VCaP (cell line): Measurements from ENCODE around the gene TP63.

Experiments
- H3K27ac ChIP-seq: fragments of 450-650 bp; 2 replicates; pipeline ENCODE4 v1.5.1; 2017
- TF ChIP-seq, protein P1 (sequence below): fragments of 450-650 bp; conservative IDR thresholded peaks from 2 replicates; pipeline ENCODE4 v1.5.1; 2017; ENCODE audit warnings: mild to moderate bottlenecking, moderate library complexity

Gene TP63

DNA sequence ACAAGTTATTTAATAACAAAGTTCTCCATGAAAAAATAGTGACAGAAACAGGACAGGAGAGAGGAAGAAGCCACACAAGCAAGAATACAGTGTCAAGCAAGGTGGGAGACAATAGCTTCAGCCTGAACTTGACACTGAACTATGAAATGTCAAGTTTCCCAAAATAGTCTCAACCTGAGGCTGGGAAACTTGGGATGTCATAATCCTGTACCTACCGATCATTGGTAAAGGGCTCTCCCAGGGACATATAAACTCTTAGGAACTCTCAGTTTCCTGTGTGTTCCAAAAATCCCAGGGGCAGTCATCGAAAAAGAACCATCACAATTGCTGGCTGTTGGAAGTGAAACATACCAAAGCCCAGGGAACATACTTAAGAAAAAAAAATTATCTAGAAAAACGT lies 277.9 kb downstream of the TP63 start:
- TF ChIP-seq, protein P1, sequence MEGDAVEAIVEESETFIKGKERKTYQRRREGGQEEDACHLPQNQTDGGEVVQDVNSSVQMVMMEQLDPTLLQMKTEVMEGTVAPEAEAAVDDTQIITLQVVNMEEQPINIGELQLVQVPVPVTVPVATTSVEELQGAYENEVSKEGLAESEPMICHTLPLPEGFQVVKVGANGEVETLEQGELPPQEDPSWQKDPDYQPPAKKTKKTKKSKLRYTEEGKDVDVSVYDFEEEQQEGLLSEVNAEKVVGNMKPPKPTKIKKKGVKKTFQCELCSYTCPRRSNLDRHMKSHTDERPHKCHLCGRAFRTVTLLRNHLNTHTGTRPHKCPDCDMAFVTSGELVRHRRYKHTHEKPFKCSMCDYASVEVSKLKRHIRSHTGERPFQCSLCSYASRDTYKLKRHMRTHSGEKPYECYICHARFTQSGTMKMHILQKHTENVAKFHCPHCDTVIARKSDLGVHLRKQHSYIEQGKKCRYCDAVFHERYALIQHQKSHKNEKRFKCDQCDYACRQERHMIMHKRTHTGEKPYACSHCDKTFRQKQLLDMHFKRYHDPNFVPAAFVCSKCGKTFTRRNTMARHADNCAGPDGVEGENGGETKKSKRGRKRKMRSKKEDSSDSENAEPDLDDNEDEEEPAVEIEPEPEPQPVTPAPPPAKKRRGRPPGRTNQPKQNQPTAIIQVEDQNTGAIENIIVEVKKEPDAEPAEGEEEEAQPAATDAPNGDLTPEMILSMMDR: no peak
- no peak overlapping the region for H3K27ac ChIP-seq

DNA sequence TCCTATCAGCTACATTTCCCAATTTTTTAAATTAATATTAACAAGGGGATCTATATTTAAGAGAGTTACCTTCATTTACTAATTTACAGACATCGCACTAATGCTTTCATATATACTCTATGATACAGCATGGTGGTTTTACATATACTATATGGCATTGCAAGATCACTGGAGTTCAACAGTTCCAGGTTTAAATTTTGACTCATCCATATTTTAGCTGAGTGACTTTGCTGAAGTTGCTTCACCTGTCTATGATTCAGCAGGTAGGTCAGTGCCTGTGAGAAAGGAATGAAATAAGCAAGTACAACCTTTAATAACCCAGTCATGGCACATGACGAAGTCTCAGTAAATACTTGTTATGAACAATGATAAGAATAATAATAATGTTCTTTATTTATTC lies 278.4 kb downstream of the TP63 start:
- no peak overlapping the region for H3K27ac ChIP-seq
- TF ChIP-seq, protein P1: no peak

DNA sequence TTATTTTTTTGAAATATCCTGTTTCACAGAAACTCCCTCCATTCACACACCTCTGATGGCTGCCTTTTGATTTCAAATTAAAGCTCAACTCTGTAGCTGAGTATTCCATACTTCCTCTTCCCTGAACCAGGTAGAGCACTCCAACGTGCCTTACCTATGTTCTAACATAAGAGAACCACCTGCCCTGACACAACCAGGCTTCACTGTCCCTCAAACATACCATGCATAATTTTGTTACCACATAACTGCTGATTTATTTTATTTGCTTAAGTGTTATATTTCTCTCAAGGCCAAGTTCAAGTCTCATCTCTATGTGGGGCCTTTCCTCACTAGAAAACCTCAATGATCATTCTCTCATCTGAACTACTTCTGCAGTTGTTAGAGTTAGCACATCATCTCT lies 279.8 kb downstream of the TP63 start:
- no peak overlapping the region for H3K27ac ChIP-seq
- TF ChIP-seq, protein P1: no peak

DNA sequence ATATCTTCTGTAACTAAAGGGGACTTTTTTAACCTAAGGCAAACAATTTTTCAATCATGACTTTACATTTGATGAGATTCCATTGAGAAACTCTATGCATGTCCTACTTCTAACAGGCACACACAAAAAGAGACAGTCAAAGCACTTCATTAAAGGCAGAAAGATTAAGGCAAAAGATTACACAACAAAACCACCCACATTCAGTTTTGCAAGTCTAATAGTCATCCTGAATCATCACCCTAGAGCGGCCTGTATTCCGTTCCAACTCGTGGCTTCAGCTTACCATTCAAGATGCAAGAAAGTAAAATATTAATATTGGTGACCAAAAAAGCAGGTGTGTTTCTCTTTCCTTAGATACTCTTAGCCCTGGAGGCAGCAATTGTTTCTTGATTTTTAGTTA lies 283.6 kb downstream of the TP63 start:
- no peak overlapping the region for H3K27ac ChIP-seq
- TF ChIP-seq, protein P1: no peak

DNA sequence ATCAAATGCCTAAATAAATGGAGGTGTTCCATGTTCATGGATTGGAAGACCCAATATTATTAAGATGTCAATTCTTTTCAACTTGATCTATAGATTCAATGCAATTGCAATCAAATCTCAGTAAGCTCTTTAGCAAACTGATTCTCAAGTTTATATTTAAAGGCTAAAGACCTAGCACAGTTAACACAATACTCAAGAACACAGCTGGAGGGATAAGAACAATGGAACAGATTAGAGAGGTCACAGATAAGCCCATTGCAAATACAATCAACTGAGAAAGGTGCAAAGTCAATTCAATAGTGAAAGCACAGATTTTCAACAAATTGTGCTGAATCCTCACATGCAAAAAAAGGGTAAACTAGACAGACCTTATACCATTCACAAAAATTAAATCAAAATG lies 290.6 kb downstream of the TP63 start:
- TF ChIP-seq, protein P1: no peak
- H3K27ac ChIP-seq: no peak overlapping the region

DNA sequence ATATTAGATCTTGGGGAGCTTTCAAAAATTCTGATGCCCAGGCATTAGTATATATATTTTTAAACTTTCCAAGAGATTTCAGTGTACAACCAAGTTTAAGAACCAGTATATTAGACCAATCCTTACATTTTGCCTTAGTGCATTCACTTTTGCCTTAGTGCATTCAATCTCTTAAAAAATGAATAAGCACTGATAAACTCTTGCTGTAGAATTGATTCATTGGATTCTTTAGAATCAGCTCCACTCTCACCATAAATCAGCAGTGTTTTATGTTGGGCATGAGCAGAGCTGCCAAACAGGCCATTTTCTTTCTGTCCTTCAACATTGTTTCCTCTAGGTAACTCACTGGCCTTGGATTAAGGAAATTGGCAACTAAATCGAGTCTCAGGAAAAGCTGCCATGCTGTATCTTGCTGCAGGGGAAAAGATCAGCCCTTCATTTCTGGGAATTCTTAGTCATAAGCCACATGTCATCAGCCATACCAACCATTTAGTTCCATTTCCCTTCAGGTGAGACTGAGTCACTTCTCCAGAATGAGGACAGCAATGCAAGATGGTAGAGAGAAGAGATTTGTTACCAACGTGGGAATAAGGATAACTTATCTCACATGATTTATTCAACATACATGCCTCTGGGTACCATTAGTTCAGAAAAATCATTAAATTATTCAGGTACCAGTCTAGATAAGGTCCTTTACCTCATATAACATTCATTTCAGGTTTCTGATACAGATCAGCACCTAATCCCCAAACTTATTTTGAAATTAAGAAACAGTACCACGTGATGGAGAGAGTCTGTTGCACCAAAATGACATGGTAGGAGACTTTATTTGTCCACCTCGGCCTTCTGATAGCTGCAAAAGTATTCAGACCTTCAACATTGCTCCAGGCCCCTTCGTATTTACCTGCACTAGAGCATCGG lies 297.0 kb downstream of the TP63 start:
- TF ChIP-seq, protein P1: no peak
- no peak overlapping the region for H3K27ac ChIP-seq

DNA sequence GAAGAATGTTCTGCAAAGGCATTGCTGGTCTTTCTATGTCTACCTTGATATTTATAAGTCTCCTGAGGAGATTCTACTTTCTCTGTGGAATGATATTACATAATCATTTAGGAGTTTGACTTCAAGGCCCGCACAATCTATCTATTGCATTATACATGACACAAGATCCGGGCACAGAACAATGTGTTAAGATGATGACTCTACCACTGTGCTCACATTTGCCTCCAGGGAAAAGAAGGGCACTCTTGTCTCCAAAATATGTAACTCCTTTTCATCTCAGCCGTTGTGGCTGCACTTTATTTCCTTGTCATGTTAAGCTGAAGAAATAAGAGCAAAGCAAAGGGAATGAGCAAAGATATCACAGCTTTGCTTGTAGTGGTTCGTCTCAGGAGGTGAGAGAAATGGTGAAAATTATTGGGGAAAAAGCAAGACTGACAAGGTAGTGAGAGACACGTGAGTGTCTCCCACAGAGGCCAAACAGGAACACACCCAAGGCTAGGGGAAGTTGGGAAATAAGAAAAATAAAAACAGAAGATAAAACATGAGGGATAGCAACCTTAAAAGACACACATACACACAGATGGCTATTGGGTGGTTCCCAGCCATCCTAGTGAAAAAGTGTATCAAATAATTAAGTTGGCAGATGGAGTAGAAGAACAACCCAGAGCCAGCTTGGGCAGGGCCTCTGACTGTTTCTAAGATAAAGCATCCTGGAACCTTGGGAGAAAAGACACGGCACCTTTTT lies 305.2 kb downstream of the TP63 start:
- no peak overlapping the region for H3K27ac ChIP-seq
- TF ChIP-seq, protein P1: no peak
